ENCODE results near the gene LPP. TPM values are rescaled to one million over a fixed set of nuclear protein-coding genes. Genes with fewer than 3 reads are reported as not detected.

LPP gene
- polyA plus RNA-seq, 2 of the 4 experiments (the other 2 are of a cell fraction) = 11.0 to 30.8 TPM

GRCh38 chr3:188899881-188900280, 745.9 kb downstream of the LPP start (continued):
- TF ChIP-seq HES2 (IDR thresholded peaks at IDR 0.05) (no peak), REST (IDR thresholded peaks at IDR 0.05) (no peak), NPAS2 (CRISPR knock-in tag; IDR thresholded peaks at IDR 0.05; ENCODE audit: borderline replicate concordance) (no peak), RNF2 (IDR thresholded peaks at IDR 0.05; ENCODE audit: borderline replicate concordance, low read depth) (no peak)

- peak; percentile 54; a peak in 4 of 6 replicates for ATAC-seq
Measured at GRCh38 chr3:188900421-188900951, 746.5 kb downstream of the LPP start.

GRCh38 chr3:188901126-188901525, 747.2 kb downstream of the LPP start:
- ChIA-PET CTCF (no interaction called here), POLR2A (no interaction called here)
- Histone ChIP-seq H3K4me3 (no peak overlapping the region), H3K4me2 (0 out of 3 replicates have a peak overlapping the region, but pooled peaks have one; percentile 1), H3K9me3 (no peaks in the 10 kb centered on the region), H3K27ac (0 out of 6 replicates have a peak overlapping the region, but pooled peaks have one; percentile 4 to 39), H3K4me1 (peaks cover 15% of the 10 kb centered on the region; the same call in 2 of the 3 replicates)
- ATAC-seq = no peak
- no peak for DNase-seq (ENCODE audit: low read depth in 1 of 2, low spot score in 1 of 2)
- no peak for FAIRE-seq
- 80% methylated on average over 6 of the region's 6 CpGs for WGBS (ENCODE audit: missing lambda C conversion rate)
- TF ChIP-seq CHD2 (IDR thresholded peaks at IDR 0.05; ENCODE audit: low read length, partially characterized antibody) (no peak), TP53 (CRISPR knock-in tag; IDR thresholded peaks at IDR 0.05) (no peak), HMGXB4 (CRISPR knock-in tag; IDR thresholded peaks at IDR 0.05; ENCODE audit: borderline replicate concordance) (no peak), HOXB5 (CRISPR knock-in tag; IDR thresholded peaks at IDR 0.05) (no peak), NPAS2 (CRISPR knock-in tag; IDR thresholded peaks at IDR 0.05; ENCODE audit: borderline replicate concordance) (no peak), SREBF2 (IDR thresholded peaks at IDR 0.05) (no peak), EP300 (IDR thresholded peaks at IDR 0.05) (no peak), CBX2 (IDR thresholded peaks at IDR 0.05; ENCODE audit: borderline replicate concordance, low read depth) (no peak), JUN (IDR thresholded peaks at IDR 0.05) (no peak), SMC3 (IDR thresholded peaks at IDR 0.05) (no peak), NFE2L2 (conservative IDR thresholded peaks at IDR 0.05; ENCODE audit: low read length) (no peak), RFX5 (IDR thresholded peaks at IDR 0.05) (no peak), ZC3H11A (IDR thresholded peaks at IDR 0.05) (no peak), CBX8 (IDR thresholded peaks at IDR 0.05) (no peak), CHD4 (IDR thresholded peaks at IDR 0.05; ENCODE audit: borderline replicate concordance) (no peak), HDAC2 (IDR thresholded peaks at IDR 0.05) (no peak)

More at GRCh38 chr3:188900421-188900951, 746.5 kb downstream of the LPP start:
- no peaks in the 10 kb centered on the region for H3K9me3 ChIP-seq
- no peak for TF ChIP-seq CTCF (IDR thresholded peaks at IDR 0.05)
- peak; percentile 29; the same call in 1 of the 2 replicates for TF ChIP-seq JUNB (IDR thresholded peaks at IDR 0.05)
- no peak for FAIRE-seq
- ChIA-PET POLR2A (no interaction called here), CTCF (interaction anchor here (0.6 to 0.9 kb wide), 2 partner anchors 214 to 1152 kb away, joined by 3 to 5 read pairs; no protein-coding TSS in a partner anchor)
- H3K4me3 ChIP-seq = no peak overlapping the region
- H3K4me2 ChIP-seq = peak overlapping the region; percentile 20; the same call in 1 of the 3 replicates
- peak overlapping the region in 1 of 2 experiments; percentile 62; a peak in 2 of 6 replicates for H3K27ac ChIP-seq
- 85% methylated on average over 2 of the region's 2 CpGs for WGBS (ENCODE audit: missing lambda C conversion rate)
- peaks cover 15% of the 10 kb centered on the region; the same call in 2 of the 3 replicates for H3K4me1 ChIP-seq
- peak; percentile 4 to 8 for DNase-seq (ENCODE audit: low read depth in 1 of 2, low spot score in 1 of 2)
